HG03159 (cell line): ENCODE measurements around the gene TGFB3.
A peak's percentile ranks its signal among the peaks of the same experiment; 100 is the strongest.
"Not testable (repeated sequence)": the region's sequence is repeated elsewhere in the genome, so short reads cannot be mapped to it uniquely, and the experiment has no call there.

Experiments
- ATAC-seq: cut with Tn5 transposase; IDR thresholded peaks from one replicate; pipeline ENCODE4 v1.9.1; 2021; ENCODE audit warnings: mild to moderate bottlenecking, moderate library complexity; ENCODE audit not compliant: unreplicated experiment

TGFB3 gene

GRCh38 chr14:75981426-75982265 is at the start of gene TGFB3:
TSS of gene TGFB3 (minus strand) at chr14:75981995. CDS start at chr14:75980893, 1,102 bp downstream.
- peak; percentile 45 for ATAC-seq

- ATAC-seq, result no peak
These were observed 42.6 kb upstream of the TGFB3 start for GRCh38 chr14:76024211-76024907.

GRCh38 chr14:76023757-76024156 is 42.0 kb upstream of the TGFB3 start:
- ATAC-seq, result no peak

GRCh38 chr14:76022991-76023390 is 41.2 kb upstream of the TGFB3 start:
- ATAC-seq, result no peak

GRCh38 chr14:76019676-76020075 is 37.9 kb upstream of the TGFB3 start:
- ATAC-seq, result no peak

- ATAC-seq, result no peak
These were observed 33.9 kb upstream of the TGFB3 start for GRCh38 chr14:76015668-76016067.

- no peak for ATAC-seq
These were observed 33.4 kb upstream of the TGFB3 start for GRCh38 chr14:76015191-76015590.

GRCh38 chr14:76012354-76012753 is 30.6 kb upstream of the TGFB3 start:
- no peak for ATAC-seq

- ATAC-seq, result no peak
These were observed 30.1 kb upstream of the TGFB3 start for GRCh38 chr14:76011930-76012329.

- ATAC-seq, result not testable (repeated sequence)
These were observed 27.8 kb upstream of the TGFB3 start for GRCh38 chr14:76009627-76010026.

- ATAC-seq, result no peak
These were observed 26.1 kb upstream of the TGFB3 start for GRCh38 chr14:76007852-76008251.

- ATAC-seq, result no peak
These were observed 25.6 kb upstream of the TGFB3 start for GRCh38 chr14:76007379-76007778.

GRCh38 chr14:76006253-76006652 is 24.5 kb upstream of the TGFB3 start:
- no peak for ATAC-seq

- no peak for ATAC-seq
These were observed 20.6 kb upstream of the TGFB3 start for GRCh38 chr14:76002383-76002782.

GRCh38 chr14:75999511-76000190 is 17.9 kb upstream of the TGFB3 start:
- no peak for ATAC-seq

GRCh38 chr14:75996488-75996887 is 14.7 kb upstream of the TGFB3 start:
- no peak for ATAC-seq

GRCh38 chr14:75995372-75996041 is 13.7 kb upstream of the TGFB3 start:
- ATAC-seq, result no peak

- ATAC-seq, result no peak
These were observed 11.8 kb upstream of the TGFB3 start for GRCh38 chr14:75993567-75994041.

- ATAC-seq, result no peak
These were observed 10.0 kb upstream of the TGFB3 start for GRCh38 chr14:75991753-75992152.

- no peak for ATAC-seq
These were observed 8.5 kb upstream of the TGFB3 start for GRCh38 chr14:75990297-75990696.

- ATAC-seq, result no peak
These were observed 7.3 kb upstream of the TGFB3 start for GRCh38 chr14:75989134-75989533.
